ENCODE measurements around the gene CTNNA3. TPM values are rescaled to one million over a fixed set of nuclear protein-coding genes. Genes with fewer than 3 reads are reported as not detected.

CTNNA3 gene
- total RNA-seq, 1 experiment from 2014 or later: 0.85 TPM

DNA sequence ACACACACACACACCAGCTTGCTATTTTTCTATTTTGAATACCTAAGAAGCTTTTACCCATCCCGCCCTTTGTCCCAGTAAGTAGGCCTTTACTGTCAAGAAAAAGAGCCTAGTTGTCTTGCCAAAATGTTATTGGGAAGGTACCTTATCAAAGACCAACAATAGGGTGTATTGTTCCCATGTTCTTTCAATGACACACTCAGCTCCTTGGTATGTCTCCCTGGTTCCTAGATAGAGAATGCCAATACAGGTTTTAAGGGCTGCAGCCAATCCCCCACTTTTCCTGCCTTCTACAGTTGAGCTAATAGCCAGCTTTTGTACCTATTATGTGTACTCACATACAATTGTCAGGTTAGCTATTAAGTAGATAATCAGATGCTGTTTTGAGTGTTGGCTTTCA, 862.1 kb downstream of the CTNNA3 start:
- Histone ChIP-seq H3K27ac (ENCODE audit: low read length) (no peak overlapping the region), H3K9me3 (ENCODE audit: control insufficient read depth, insufficient read depth, low read depth, low read length) (no peaks in the 10 kb centered on the region), H3K4me3 (ENCODE audit: low read depth in 2 of 2, low read length in 2 of 2) (no peak overlapping the region), H3K4me1 (ENCODE audit: control insufficient read depth, insufficient read depth, low read length) (no peaks in the 10 kb centered on the region), H3K27me3 (ENCODE audit: control insufficient read depth, insufficient read depth, low read length) (no peaks in the 10 kb centered on the region), H3K36me3 (ENCODE audit: control insufficient read depth, insufficient read depth, low read length) (no peaks in the 10 kb centered on the region)
- intact Hi-C loops (cut with micrococcal nuclease; ENCODE audit: unreplicated experiment) (no loop called here), in situ Hi-C loops (cut with HindIII; ENCODE audit: low pct_unique_long_range_greater_than_20kb, low sequenced_read_pairs) (no loop called here)
- BruUV-seq (replicated peaks): no TSS peak
- DNase-seq (ENCODE audit: low read depth, low spot score) (no peak), ATAC-seq (no peak)
- POLR2A ChIA-PET: no interaction called here
- TF ChIP-seq CTCF (IDR thresholded peaks at IDR 0.05) (no peak), TCF7L2 (IDR thresholded peaks at IDR 0.05; ENCODE audit: low read depth, low read length) (no peak), SIN3A (IDR thresholded peaks at IDR 0.05; ENCODE audit: borderline replicate concordance, insufficient read depth, low read depth, low read length) (no peak), POLR2AphosphoS5 (IDR thresholded peaks at IDR 0.05; ENCODE audit: low read depth, low read length) (no peak)
- TF ChIP-seq, protein P1, sequence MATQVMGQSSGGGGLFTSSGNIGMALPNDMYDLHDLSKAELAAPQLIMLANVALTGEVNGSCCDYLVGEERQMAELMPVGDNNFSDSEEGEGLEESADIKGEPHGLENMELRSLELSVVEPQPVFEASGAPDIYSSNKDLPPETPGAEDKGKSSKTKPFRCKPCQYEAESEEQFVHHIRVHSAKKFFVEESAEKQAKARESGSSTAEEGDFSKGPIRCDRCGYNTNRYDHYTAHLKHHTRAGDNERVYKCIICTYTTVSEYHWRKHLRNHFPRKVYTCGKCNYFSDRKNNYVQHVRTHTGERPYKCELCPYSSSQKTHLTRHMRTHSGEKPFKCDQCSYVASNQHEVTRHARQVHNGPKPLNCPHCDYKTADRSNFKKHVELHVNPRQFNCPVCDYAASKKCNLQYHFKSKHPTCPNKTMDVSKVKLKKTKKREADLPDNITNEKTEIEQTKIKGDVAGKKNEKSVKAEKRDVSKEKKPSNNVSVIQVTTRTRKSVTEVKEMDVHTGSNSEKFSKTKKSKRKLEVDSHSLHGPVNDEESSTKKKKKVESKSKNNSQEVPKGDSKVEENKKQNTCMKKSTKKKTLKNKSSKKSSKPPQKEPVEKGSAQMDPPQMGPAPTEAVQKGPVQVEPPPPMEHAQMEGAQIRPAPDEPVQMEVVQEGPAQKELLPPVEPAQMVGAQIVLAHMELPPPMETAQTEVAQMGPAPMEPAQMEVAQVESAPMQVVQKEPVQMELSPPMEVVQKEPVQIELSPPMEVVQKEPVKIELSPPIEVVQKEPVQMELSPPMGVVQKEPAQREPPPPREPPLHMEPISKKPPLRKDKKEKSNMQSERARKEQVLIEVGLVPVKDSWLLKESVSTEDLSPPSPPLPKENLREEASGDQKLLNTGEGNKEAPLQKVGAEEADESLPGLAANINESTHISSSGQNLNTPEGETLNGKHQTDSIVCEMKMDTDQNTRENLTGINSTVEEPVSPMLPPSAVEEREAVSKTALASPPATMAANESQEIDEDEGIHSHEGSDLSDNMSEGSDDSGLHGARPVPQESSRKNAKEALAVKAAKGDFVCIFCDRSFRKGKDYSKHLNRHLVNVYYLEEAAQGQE (IDR thresholded peaks at IDR 0.05; ENCODE audit: insufficient read depth in 1 of 2, low read depth in 2 of 2, low read length in 1 of 2): no peak
- CTCF ChIA-PET: no interaction called here

DNA sequence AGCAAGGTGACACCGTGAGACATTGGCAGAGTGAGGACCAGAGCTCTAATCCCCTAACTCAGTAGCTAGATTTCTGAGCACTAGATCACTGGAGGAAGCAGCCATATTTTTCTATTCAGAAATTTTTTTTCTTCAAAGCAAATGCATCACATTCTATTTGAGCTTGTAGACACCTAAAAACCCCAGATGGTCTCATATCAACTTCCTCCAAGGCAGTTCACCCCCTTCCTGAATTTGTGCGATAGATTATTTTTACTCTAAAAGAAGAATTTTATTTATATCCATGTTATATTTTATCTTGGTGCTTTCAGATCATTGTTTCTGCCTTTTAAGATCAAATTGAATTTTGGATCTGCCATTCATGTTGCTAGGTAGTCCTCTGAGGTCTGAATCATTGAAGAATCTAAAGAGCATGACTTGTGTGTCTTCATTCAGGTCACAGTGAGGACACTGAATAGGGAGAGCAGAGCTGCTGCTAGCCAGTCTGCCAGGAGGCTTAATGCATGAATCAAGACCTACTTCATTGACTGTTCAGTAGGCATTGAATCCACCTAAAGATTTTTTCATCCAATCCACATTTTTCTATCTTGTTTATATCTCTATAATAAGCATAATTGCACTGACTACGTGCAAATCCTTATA, 863.1 kb downstream of the CTNNA3 start:
- ATAC-seq: no peak
- Histone ChIP-seq H3K4me1 (ENCODE audit: control insufficient read depth, insufficient read depth, low read length) (no peaks in the 10 kb centered on the region), H3K36me3 (ENCODE audit: control insufficient read depth, insufficient read depth, low read length) (no peaks in the 10 kb centered on the region), H3K27ac (ENCODE audit: low read length) (no peak overlapping the region), H3K9me3 (ENCODE audit: control insufficient read depth, insufficient read depth, low read depth, low read length) (no peaks in the 10 kb centered on the region), H3K4me3 (ENCODE audit: low read depth in 2 of 2, low read length in 2 of 2) (no peak overlapping the region), H3K27me3 (ENCODE audit: control insufficient read depth, insufficient read depth, low read length) (no peaks in the 10 kb centered on the region)
- POLR2A ChIA-PET: no interaction called here
- DNase-seq (ENCODE audit: low read depth, low spot score): no peak
- no peak for TF ChIP-seq POLR2AphosphoS5 (IDR thresholded peaks at IDR 0.05; ENCODE audit: low read depth, low read length)
- TF ChIP-seq, protein P1 (IDR thresholded peaks at IDR 0.05; ENCODE audit: insufficient read depth in 1 of 2, low read depth in 2 of 2, low read length in 1 of 2): no peak
- CTCF ChIA-PET: no interaction called here
- intact Hi-C loops (cut with micrococcal nuclease; ENCODE audit: unreplicated experiment) (no loop called here), in situ Hi-C loops (cut with HindIII; ENCODE audit: low pct_unique_long_range_greater_than_20kb, low sequenced_read_pairs) (no loop called here)
- no TSS peak for BruUV-seq (replicated peaks)
